H1 (cell line): ENCODE data around the gene AGBL4. TPM values are rescaled to one million over a fixed set of nuclear protein-coding genes. Genes with fewer than 3 reads are reported as not detected.

ENCODE experiments used
- CTCF ChIA-PET: fragments of 300-600 bp; sonication (Branson Sonifier 250); formaldehyde crosslinking; loops from one replicate; lab custom pipeline; 2021; ENCODE audit not compliant: partially characterized antibody; lab: Charles Lee
- POLR2A ChIA-PET: fragments of 300-600 bp; sonication (Branson Sonifier 250); formaldehyde crosslinking; loops from one replicate; lab custom pipeline; 2021; ENCODE audit warnings: inconsistent platforms; ENCODE audit not compliant: partially characterized antibody; lab: Charles Lee
- DNase-seq, 2 experiments: peaks; one replicate each; pipeline versions ENCODE4 v3.0.0 to v3.0.0-alpha.2; 2010 to 2022; ENCODE audit warnings: low spot score in 2 of 2, low read depth in 1 of 2, mixed read lengths in 1 of 2
- FAIRE-seq: peaks from 2 replicates; lab custom pipeline; 2011; peaks lifted over from hg19 to GRCh38; lab: Jason Lieb, UNC
- H2AFZ ChIP-seq: 2 replicates; pipeline ENCODE4 v1.8.1; 2012; ENCODE audit warnings: low read length, inconsistent platforms
- H2AK5ac ChIP-seq: 2 replicates; pipeline ENCODE4 v1.6.1; 2013; ENCODE audit warnings: low read depth, low read length
- H2BK120ac ChIP-seq: replicated peaks from 2 replicates; pipeline ENCODE3; 2013; ENCODE audit warnings: low read depth, low read length, inconsistent platforms
- H2BK12ac ChIP-seq: 2 replicates; pipeline ENCODE4 v1.6.1; 2013; ENCODE audit warnings: low read depth, low read length
- H2BK15ac ChIP-seq: 2 replicates; pipeline ENCODE4 v1.6.1; 2013; ENCODE audit warnings: low read length
- H2BK20ac ChIP-seq: 2 replicates; pipeline ENCODE4 v1.6.1; 2013; ENCODE audit warnings: low read length
- H2BK5ac ChIP-seq: 2 replicates; pipeline ENCODE4 v1.6.1; 2013; ENCODE audit warnings: low read depth, low read length
- H3K14ac ChIP-seq: 2 replicates; pipeline ENCODE4 v1.6.1; 2013; ENCODE audit warnings: inconsistent platforms; ENCODE audit not compliant: insufficient read length
- H3K18ac ChIP-seq: 2 replicates; pipeline ENCODE4 v1.6.1; 2013; ENCODE audit warnings: low read length; ENCODE audit errors: extremely low read depth
- H3K23ac ChIP-seq: 2 replicates; pipeline ENCODE4 v1.6.1; 2013; ENCODE audit warnings: inconsistent platforms; ENCODE audit not compliant: insufficient read length
- H3K23me2 ChIP-seq: 2 replicates; pipeline ENCODE4 v1.6.1; 2013; ENCODE audit warnings: low read depth, low read length
- H3K27ac ChIP-seq: 2 replicates; pipeline ENCODE4 v1.6.1; 2011; ENCODE audit warnings: low read depth, low read length, inconsistent platforms
- H3K27me3 ChIP-seq, 4 experiments: replicated peaks in 1 of 4; 1 replicate in 1 of 4; 2 replicates in 3 of 4; pipeline versions ENCODE4 v1.6.1 to v1.8.1; 2011 to 2013; ENCODE audit warnings: low read length in 3 of 4, mild to moderate bottlenecking in 3 of 4, inconsistent platforms in 2 of 4, mixed read lengths in 2 of 4, moderate library complexity in 1 of 4; ENCODE audit not compliant: control insufficient read depth in 3 of 4, insufficient read depth in 3 of 4; ENCODE audit errors: extremely low read depth in 1 of 4
- H3K36me3 ChIP-seq, 4 experiments: 2 replicates each; pipeline versions ENCODE4 v1.6.1 to v1.8.1; 2011 to 2013; ENCODE audit warnings: mild to moderate bottlenecking in 4 of 4, low read length in 3 of 4, moderate library complexity in 2 of 4, control low read depth in 1 of 4, inconsistent platforms in 1 of 4; ENCODE audit not compliant: insufficient read depth in 4 of 4, control insufficient read depth in 2 of 4
- H3K4ac ChIP-seq: replicated peaks from 2 replicates; pipeline ENCODE3; 2013; ENCODE audit warnings: low read length, low read depth, mixed read lengths, inconsistent platforms; ENCODE audit not compliant: insufficient read length
- H3K4me1 ChIP-seq, 4 experiments: replicated peaks in 1 of 4; 1 replicate in 1 of 4; 2 replicates in 3 of 4; pipeline versions ENCODE4 v1.6.1 to v1.8.1; 2011 to 2013; ENCODE audit warnings: low read length in 3 of 4, inconsistent platforms in 2 of 4, mixed read lengths in 1 of 4; ENCODE audit not compliant: insufficient read depth in 4 of 4, control insufficient read depth in 3 of 4
- H3K4me2 ChIP-seq, 2 experiments: 2 replicates each; pipeline versions ENCODE4 v1.6.1 to v1.8.1; 2011 to 2013; ENCODE audit warnings: low read depth in 2 of 2, low read length in 2 of 2, control low read depth in 1 of 2, inconsistent platforms in 1 of 2, mild to moderate bottlenecking in 1 of 2; ENCODE audit not compliant: insufficient read depth in 1 of 2
- H3K4me3 ChIP-seq, 4 experiments: fragments of 200-600, 300-600 bp in 1 of 4; sonication (generic), shearing (Covaris generic), sonication (Bioruptor Twin) in 1 of 4; 2 replicates each; pipeline versions ENCODE4 v1.5.1 to v1.8.1; 2011 to 2016; ENCODE audit warnings: low read length in 4 of 4, low read depth in 3 of 4, control low read depth in 2 of 4, inconsistent platforms in 2 of 4, mild to moderate bottlenecking in 2 of 4, mixed read lengths in 1 of 4, moderate library complexity in 1 of 4; ENCODE audit not compliant: insufficient read depth in 2 of 4; ENCODE audit errors: extremely low read depth in 1 of 4
- H3K56ac ChIP-seq: replicated peaks from 2 replicates; pipeline ENCODE3; 2013; ENCODE audit warnings: low read depth, mild to moderate bottlenecking, mixed read lengths, low read length, inconsistent platforms; ENCODE audit not compliant: insufficient read length
- H3K79me1 ChIP-seq: 2 replicates; pipeline ENCODE4 v1.6.1; 2013; ENCODE audit warnings: low read depth, low read length, control low read depth
- H3K79me2 ChIP-seq, 2 experiments: 2 replicates each; pipeline versions ENCODE4 v1.6.1 to v1.8.1; 2012 to 2013; ENCODE audit warnings: low read length in 2 of 2, mild to moderate bottlenecking in 2 of 2, inconsistent platforms in 1 of 2; ENCODE audit not compliant: insufficient read depth in 2 of 2, control insufficient read depth in 1 of 2
- H3K9ac ChIP-seq, 4 experiments: replicated peaks in 1 of 4; 1 replicate in 1 of 4; 2 replicates in 3 of 4; pipeline versions ENCODE4 v1.6.1 to v1.8.1; 2011 to 2013; ENCODE audit warnings: low read depth in 3 of 4, low read length in 3 of 4, control low read depth in 2 of 4, mild to moderate bottlenecking in 2 of 4, moderate library complexity in 2 of 4, inconsistent platforms in 1 of 4; ENCODE audit errors: extremely low read depth in 1 of 4
- H3K9me3 ChIP-seq, 2 experiments: 2 replicates each; pipeline versions ENCODE4 v1.6.1 to v1.8.1; 2012 to 2013; ENCODE audit warnings: mild to moderate bottlenecking in 2 of 2, moderate library complexity in 2 of 2, control low read depth in 1 of 2, inconsistent platforms in 1 of 2, low read depth in 1 of 2, low read length in 1 of 2, mixed read lengths in 1 of 2; ENCODE audit not compliant: insufficient read depth in 2 of 2
- H4K20me1 ChIP-seq, 2 experiments: replicated peaks in 1 of 2; 2 replicates each; pipeline versions ENCODE3 to v1.8.1; 2011 to 2013; ENCODE audit warnings: inconsistent platforms in 2 of 2, low read length in 2 of 2, mild to moderate bottlenecking in 1 of 2; ENCODE audit not compliant: insufficient read depth in 2 of 2, control insufficient read depth in 1 of 2
- H4K5ac ChIP-seq: 2 replicates; pipeline ENCODE4 v1.6.1; 2013; ENCODE audit warnings: low read length, low read depth, mixed read lengths, inconsistent platforms; ENCODE audit not compliant: insufficient read length
- H4K8ac ChIP-seq: 2 replicates; pipeline ENCODE4 v1.8.0; 2013; ENCODE audit warnings: mild to moderate bottlenecking, moderate library complexity, low read length, inconsistent platforms; ENCODE audit not compliant: insufficient read depth; ENCODE audit errors: extremely low read depth
- H4K91ac ChIP-seq: replicated peaks from 2 replicates; pipeline ENCODE3; 2013; ENCODE audit warnings: low read length, mixed read lengths, inconsistent platforms; ENCODE audit not compliant: insufficient read length
- BACH1 ChIP-seq: IDR thresholded peaks from 2 replicates; pipeline ENCODE4 v1.6.1; 2012; ENCODE audit warnings: low read length, improper control_type of control experiment
- NANOG ChIP-seq: IDR thresholded peaks from 2 replicates; pipeline ENCODE4 v1.6.1; 2011; ENCODE audit warnings: low read length, low read depth, mild to moderate bottlenecking, inconsistent platforms; ENCODE audit not compliant: insufficient read depth, poor library complexity, severe bottlenecking
- RAD21 ChIP-seq, 2 experiments: IDR thresholded peaks in 1 of 2; conservative IDR thresholded peaks in 1 of 2; 2 replicates each; pipeline ENCODE4 v1.6.1; 2011; ENCODE audit warnings: low read depth in 2 of 2, low read length in 2 of 2, improper control_type of control experiment in 1 of 2, inconsistent platforms in 1 of 2, mild to moderate bottlenecking in 1 of 2, moderate library complexity in 1 of 2
- TEAD4 ChIP-seq: IDR thresholded peaks from 2 replicates; pipeline ENCODE4 v1.6.1; 2012; ENCODE audit warnings: low read depth, low read length, inconsistent platforms, mixed read lengths
- USF2 ChIP-seq: IDR thresholded peaks from 2 replicates; pipeline ENCODE4 v1.6.1; 2011; ENCODE audit warnings: low read length, improper control_type of control experiment
- YY1 ChIP-seq: IDR thresholded peaks from 2 replicates; pipeline ENCODE4 v1.6.1; 2011; ENCODE audit warnings: low read depth, mild to moderate bottlenecking, low read length
- WGBS, 2 experiments: shearing (Covaris generic) in 1 of 2; methylation state at CpG; one replicate each; pipeline versions ENCODE4 v1.1.6 to v1.1.7; 2013 to 2015; ENCODE audit warnings: low lambda C conversion rate in 2 of 2, mixed read lengths in 2 of 2, inconsistent platforms in 1 of 2, low coverage in 1 of 2, missing lambda C conversion rate in 1 of 2; ENCODE audit not compliant: insufficient replicate concordance in 2 of 2, insufficient coverage in 1 of 2, insufficient read length in 1 of 2; ENCODE audit errors: extremely low coverage in 1 of 2, missing lambda C conversion rate in 1 of 2; 5-methylcytosine and 5-hydroxymethylcytosine counted together
- polyA plus RNA-seq, 7 experiments: library from polyadenylated mRNA; depleted of rRNA in 3 of 7; stranded (reverse) in 5 of 7; unstranded in 2 of 7; fragments of >200 nt in 5 of 7; fragments of 200-250 nt in 2 of 7; gene quantifications; 1 replicate in 5 of 7; 2 replicates in 1 of 7; 4 replicates in 1 of 7; pipeline versions ENCODE4 v1.2.1 to v1.2.3, GENCODE V29; 2011 to 2013; ENCODE audit warnings: missing spikeins in 2 of 7, mixed read lengths in 2 of 7
- total RNA-seq: library from RNA; stranded (reverse); fragmentation: NEBNext Ultra II Directional; extraction: Animal tissue kit (Norgen Biotek cat#: 25700); gene quantifications from 2 replicates; pipeline ENCODE4 v1.2.1, GENCODE V29; 2021
- TF ChIP-seq, protein P1 (sequence below): IDR thresholded peaks from 2 replicates; pipeline ENCODE4 v1.6.1; 2011; ENCODE audit warnings: low read depth, mild to moderate bottlenecking, low read length; ENCODE audit not compliant: insufficient read depth
- TF ChIP-seq, protein P2 (sequence below): IDR thresholded peaks from 2 replicates; pipeline ENCODE4 v1.6.1; 2012; ENCODE audit warnings: inconsistent platforms

Gene AGBL4
- total and polyA plus RNA-seq, 2 of the 8 experiments (the other 6 are each of a cell fraction or from before 2014, with no cell fraction given), result 0.41 to 0.45 TPM

GRCh38 chr1:48498096-48498791 is 1525.5 kb downstream of the AGBL4 start:
- Histone ChIP-seq H2BK15ac (no peak overlapping the region), H3K27me3 (no peaks in the 10 kb centered on the region), H4K91ac (no peak overlapping the region), H2AK5ac (no peak overlapping the region), H3K23ac (no peak overlapping the region), H2BK12ac (no peak overlapping the region), H3K9me3 (no peaks in the 10 kb centered on the region), H3K4me3 (no peak overlapping the region), H3K56ac (no peak overlapping the region), H4K20me1 (no peaks in the 10 kb centered on the region), H3K23me2 (no peaks in the 10 kb centered on the region), H2BK20ac (peak overlapping the region; percentile 17; the same call in 1 of the 2 replicates), H3K27ac (no peak overlapping the region), H3K4me1 (peaks cover 0 to 21% (median 11%) of the 10 kb centered on the region in 4 experiments; a peak in 5 of 7 replicates), H4K8ac (no peak overlapping the region), H3K4ac (no peak overlapping the region), H3K18ac (no peak overlapping the region), H3K79me2 (no peaks in the 10 kb centered on the region), H3K4me2 (no peak overlapping the region), H2BK5ac (peak overlapping the region; percentile 4; the same call in 1 of the 2 replicates), H4K5ac (no peak overlapping the region), H3K36me3 (no peaks in the 10 kb centered on the region), H3K79me1 (no peaks in the 10 kb centered on the region), H2AFZ (0 out of 2 replicates have a peak overlapping the region, but pooled peaks have one; percentile 28), H3K9ac (no peak overlapping the region), H3K14ac (no peak overlapping the region), H2BK120ac (no peak overlapping the region)
- DNase-seq (peak; percentile 58 to 92), FAIRE-seq (peak; percentile 58)
- POLR2A ChIA-PET, result interaction anchor here (0.9 kb wide), 1 partner anchor 26 kb away, joined by 3 read pairs; the partner anchor contains the start of gene SPATA6
- WGBS, 2 experiments, result 35% methylated on average over 15 of the region's 15 CpGs; no CpG with 5 or more reads in 1 of the 2 experiments
- CTCF ChIA-PET, result interaction anchor here (0.6 to 5.2 kb wide), 27 partner anchors 9 to 499 kb away, joined by 3 to 76 read pairs (median 5); partner anchors contain the start of gene SPATA6
- TF ChIP-seq, protein P1, sequence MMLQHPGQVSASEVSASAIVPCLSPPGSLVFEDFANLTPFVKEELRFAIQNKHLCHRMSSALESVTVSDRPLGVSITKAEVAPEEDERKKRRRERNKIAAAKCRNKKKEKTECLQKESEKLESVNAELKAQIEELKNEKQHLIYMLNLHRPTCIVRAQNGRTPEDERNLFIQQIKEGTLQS, result no peak
- 0 out of 2 replicates have a peak, but pooled peaks have one; percentile 17 for TF ChIP-seq YY1
- TF ChIP-seq, protein P2, sequence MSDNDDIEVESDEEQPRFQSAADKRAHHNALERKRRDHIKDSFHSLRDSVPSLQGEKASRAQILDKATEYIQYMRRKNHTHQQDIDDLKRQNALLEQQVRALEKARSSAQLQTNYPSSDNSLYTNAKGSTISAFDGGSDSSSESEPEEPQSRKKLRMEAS, result peak; percentile 89
- TF ChIP-seq RAD21 (IDR thresholded peaks at IDR 0.05 in 1 of 2, conservative IDR thresholded peaks at IDR 0.05 in 1 of 2; ENCODE audit: low read depth in 2 of 2, low read length in 2 of 2), result peak; percentile 72 to 75
- no peak for TF ChIP-seq BACH1
- TF ChIP-seq NANOG, result no peak
- TF ChIP-seq TEAD4, result peak; percentile 77
- 0 out of 2 replicates have a peak, but pooled peaks have one; percentile 20 for TF ChIP-seq USF2
